Kidney (tissue), 14 donors: ENCODE results near the gene WASF2. TPM values are rescaled to one million over a fixed set of nuclear protein-coding genes. Genes with fewer than 3 reads are reported as not detected.

ENCODE experiments used
- DNase-seq, 5 donors: peaks; one replicate each; pipeline ENCODE4 v3.0.0-alpha.2; 2013 to 2020
- FAIRE-seq: peaks from 2 replicates; lab custom pipeline; 2012; peaks lifted over from hg19 to GRCh38; lab: Jason Lieb, UNC
- H3K27ac ChIP-seq, 2 donors: one replicate each; pipeline ENCODE4 v1.7.0; 2013; ENCODE audit warnings: low read depth in 2 of 2, low read length in 2 of 2, inconsistent platforms in 1 of 2
- H3K27me3 ChIP-seq: one replicate; pipeline ENCODE4 v1.7.1; 2013; ENCODE audit warnings: low read length, inconsistent platforms; ENCODE audit not compliant: control insufficient read depth, insufficient read depth
- H3K36me3 ChIP-seq, 3 donors: one replicate each; pipeline versions ENCODE4 v1.7.0 to v1.7.1; 2013; ENCODE audit warnings: low read length in 3 of 3, control low read depth in 1 of 3, inconsistent platforms in 1 of 3; ENCODE audit not compliant: insufficient read depth in 3 of 3, control insufficient read depth in 2 of 3
- H3K4me1 ChIP-seq, 3 donors: one replicate each; pipeline versions ENCODE4 v1.7.0 to v1.7.1; 2013; ENCODE audit warnings: low read length in 3 of 3, inconsistent platforms in 1 of 3, low read depth in 1 of 3; ENCODE audit not compliant: control insufficient read depth in 2 of 3, insufficient read depth in 2 of 3
- H3K4me3 ChIP-seq, 3 donors: one replicate each; pipeline versions ENCODE4 v1.7.0 to v1.8.1; 2013; ENCODE audit warnings: low read length in 3 of 3, control low read depth in 1 of 3, inconsistent platforms in 1 of 3
- H3K9ac ChIP-seq, 3 donors: one replicate each; pipeline versions ENCODE4 v1.7.0 to v1.7.1; 2013; ENCODE audit warnings: low read length in 3 of 3, control low read depth in 1 of 3, inconsistent platforms in 1 of 3
- H3K9me3 ChIP-seq, 3 donors: one replicate each; pipeline versions ENCODE4 v1.7.0 to v1.7.1; 2013; ENCODE audit warnings: low read length in 3 of 3, control low read depth in 1 of 3, inconsistent platforms in 1 of 3; ENCODE audit not compliant: control insufficient read depth in 2 of 3, insufficient read depth in 1 of 3
- intact Hi-C: fragments of 100-400 bp; cut with DNase I; formaldehyde crosslinking; loops from one replicate; pipeline ENCODE4 v1.11.1; 2022
- polyA plus RNA-seq: library from polyadenylated mRNA; stranded (reverse); fragments of 350-450 nt; fragmentation: Illumina TruSeq; extraction: RNeasy Lipid Tissue Mini Kit (QIAGEN cat#74804); gene quantifications from one replicate; pipeline ENCODE4 v1.2.3, GENCODE V29; 2014; ENCODE audit warnings: low read depth, low replicate concordance; ENCODE audit not compliant: insufficient read depth
- total RNA-seq: library from RNA; stranded (reverse); fragmentation: NEBNext Ultra II Directional; extraction: Animal tissue kit (Norgen Biotek cat#: 25700); gene quantifications from one replicate; pipeline ENCODE4 v1.2.1, GENCODE V29; 2021
- TF ChIP-seq, protein P1 (sequence below): IDR thresholded peaks from 3 replicates; pipeline ENCODE4 v1.5.1; 2012; ENCODE audit warnings: mild to moderate bottlenecking, moderate library complexity, borderline replicate concordance; ENCODE audit not compliant: insufficient read depth; ENCODE audit errors: extremely low read depth
- donor health status: control.
- donor health status: control.
- donor health status: control.
- donor health status: control.
- donor health status: control.
- donor health status: DM: yes; HTN: yes; CAD: no.
- donor health status: Normal renal cell carcinoma (clear cell type).

Gene WASF2
- total and polyA plus RNA-seq, 2 donors from 2014 or later = 23.9 to 159 TPM

GRCh38 chr1:27413004-27413403 is 77.0 kb downstream of the WASF2 start:
- Histone ChIP-seq H3K27me3 (no peaks in the 10 kb centered on the region), H3K4me1 (peaks cover 0 to 8% (median 7%) of the 10 kb centered on the region in 3 donors), H3K4me3 (no peak overlapping the region), H3K9ac (no peak overlapping the region), H3K36me3 (peaks cover 22 to 72% (median 62%) of the 10 kb centered on the region in 3 donors), H3K9me3 (no peaks in the 10 kb centered on the region), H3K27ac (no peak overlapping the region)
- intact Hi-C loops = loop anchor here (10.0 kb wide), 1 partner anchor 202 kb away; no protein-coding TSS in a partner anchor
- TF ChIP-seq, protein P1, sequence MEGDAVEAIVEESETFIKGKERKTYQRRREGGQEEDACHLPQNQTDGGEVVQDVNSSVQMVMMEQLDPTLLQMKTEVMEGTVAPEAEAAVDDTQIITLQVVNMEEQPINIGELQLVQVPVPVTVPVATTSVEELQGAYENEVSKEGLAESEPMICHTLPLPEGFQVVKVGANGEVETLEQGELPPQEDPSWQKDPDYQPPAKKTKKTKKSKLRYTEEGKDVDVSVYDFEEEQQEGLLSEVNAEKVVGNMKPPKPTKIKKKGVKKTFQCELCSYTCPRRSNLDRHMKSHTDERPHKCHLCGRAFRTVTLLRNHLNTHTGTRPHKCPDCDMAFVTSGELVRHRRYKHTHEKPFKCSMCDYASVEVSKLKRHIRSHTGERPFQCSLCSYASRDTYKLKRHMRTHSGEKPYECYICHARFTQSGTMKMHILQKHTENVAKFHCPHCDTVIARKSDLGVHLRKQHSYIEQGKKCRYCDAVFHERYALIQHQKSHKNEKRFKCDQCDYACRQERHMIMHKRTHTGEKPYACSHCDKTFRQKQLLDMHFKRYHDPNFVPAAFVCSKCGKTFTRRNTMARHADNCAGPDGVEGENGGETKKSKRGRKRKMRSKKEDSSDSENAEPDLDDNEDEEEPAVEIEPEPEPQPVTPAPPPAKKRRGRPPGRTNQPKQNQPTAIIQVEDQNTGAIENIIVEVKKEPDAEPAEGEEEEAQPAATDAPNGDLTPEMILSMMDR = no peak
- FAIRE-seq = no peak
- DNase-seq = no peak

DNA sequence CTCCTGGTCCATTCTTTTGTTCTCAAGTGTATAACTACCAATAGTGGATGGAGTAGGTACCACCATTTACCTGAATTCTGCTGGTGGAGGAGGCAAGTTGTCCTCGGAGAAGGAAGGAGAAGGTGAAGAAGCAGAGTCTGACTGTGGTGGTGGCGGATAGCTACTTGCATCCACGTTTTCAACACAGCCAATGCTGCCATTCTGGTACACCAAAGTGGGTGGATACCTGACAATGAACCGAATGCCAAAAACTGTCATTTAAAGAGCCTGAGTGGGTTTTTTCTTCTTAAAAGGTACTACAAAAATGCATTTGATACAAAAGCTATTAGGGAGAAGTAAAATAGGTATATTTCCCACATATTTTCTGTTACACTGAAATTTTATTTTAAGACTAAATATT is 77.5 kb downstream of the WASF2 start:
- intact Hi-C loops = loop anchor here (10.0 kb wide), 1 partner anchor 202 kb away; no protein-coding TSS in a partner anchor
- Histone ChIP-seq H3K4me3 (no peak overlapping the region), H3K9me3 (no peaks in the 10 kb centered on the region), H3K4me1 (peaks cover 0 to 6% (median 2%) of the 10 kb centered on the region in 3 donors), H3K27me3 (no peaks in the 10 kb centered on the region), H3K36me3 (peaks cover 22 to 72% (median 63%) of the 10 kb centered on the region in 3 donors), H3K27ac (no peak overlapping the region), H3K9ac (no peak overlapping the region)
- TF ChIP-seq, protein P1 = no peak
- DNase-seq = no peak
- no peak for FAIRE-seq

DNA sequence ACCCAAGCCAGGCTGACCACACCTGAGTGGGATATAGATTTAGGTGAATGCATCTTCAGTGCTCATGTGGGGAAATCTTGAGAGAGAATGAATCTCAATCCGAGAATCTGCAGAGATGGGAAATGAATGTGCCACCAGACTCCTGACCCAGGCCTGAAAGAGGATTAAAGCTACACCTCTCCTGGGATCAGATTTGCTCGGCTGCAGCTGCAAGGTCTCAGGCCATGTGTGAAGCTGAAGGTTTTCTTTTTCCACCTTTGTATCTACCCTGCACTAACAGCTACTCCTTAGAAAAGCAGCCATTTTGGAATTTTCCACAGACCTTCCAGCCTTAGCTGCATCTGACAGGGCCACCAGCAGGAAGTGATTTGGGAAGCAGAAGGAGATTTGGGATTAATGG is 79.3 kb downstream of the WASF2 start:
- Histone ChIP-seq H3K27me3 (no peaks in the 10 kb centered on the region), H3K36me3 (peaks cover 17 to 68% (median 55%) of the 10 kb centered on the region in 3 donors), H3K9me3 (no peaks in the 10 kb centered on the region), H3K4me3 (no peak overlapping the region), H3K4me1 (peaks cover 0 to 3% (median 0%) of the 10 kb centered on the region in 3 donors), H3K9ac (no peak overlapping the region), H3K27ac (no peak overlapping the region)
- intact Hi-C loops = loop anchor here (10.0 kb wide), 1 partner anchor 204 kb away; no protein-coding TSS in a partner anchor
- DNase-seq = no peak
- TF ChIP-seq, protein P1 = no peak
- FAIRE-seq = no peak
